ENCODE data around the gene UNC119B. TPM values are rescaled to one million over a fixed set of nuclear protein-coding genes. Genes with fewer than 3 reads are reported as not detected.
A peak's percentile ranks its signal among the peaks of the same experiment; 100 is the strongest.

The UNC119B gene
- total RNA-seq, 1 donor from 2014 or later = 24.3 TPM

GRCh38 chr12:120674097-120674636, 36.1 kb upstream of the UNC119B start:
- Histone ChIP-seq H2AFZ (ENCODE audit: low read depth, low read length) (no peak overlapping the region), H3K27ac (ENCODE audit: low read depth, low read length) (no peak overlapping the region), H3K27me3 (ENCODE audit: insufficient read depth, low read length) (no peaks in the 10 kb centered on the region), H3K4me2 (ENCODE audit: low read length) (no peak overlapping the region), H3K9me3 (ENCODE audit: insufficient read depth, low read depth, low read length) (no peaks in the 10 kb centered on the region), H3K79me2 (ENCODE audit: insufficient read depth, low read length) (no peaks in the 10 kb centered on the region), H3K4me3 (ENCODE audit: insufficient read depth, low read depth, low read length) (no peak overlapping the region), H3K4me1 (ENCODE audit: insufficient read depth, low read length) (peaks cover 10% of the 10 kb centered on the region), H3K36me3 (ENCODE audit: insufficient read depth, low read length) (no peaks in the 10 kb centered on the region), H3K9ac (ENCODE audit: low read length) (no peak overlapping the region), H4K20me1 (ENCODE audit: insufficient read depth, low read length) (no peaks in the 10 kb centered on the region)
- DNase-seq (ENCODE audit: low read depth) (no peak), FAIRE-seq (no peak)
- TF ChIP-seq EZH2 (IDR thresholded peaks at IDR 0.05; ENCODE audit: insufficient read depth, low read length) = no peak
- TF ChIP-seq, protein P1, sequence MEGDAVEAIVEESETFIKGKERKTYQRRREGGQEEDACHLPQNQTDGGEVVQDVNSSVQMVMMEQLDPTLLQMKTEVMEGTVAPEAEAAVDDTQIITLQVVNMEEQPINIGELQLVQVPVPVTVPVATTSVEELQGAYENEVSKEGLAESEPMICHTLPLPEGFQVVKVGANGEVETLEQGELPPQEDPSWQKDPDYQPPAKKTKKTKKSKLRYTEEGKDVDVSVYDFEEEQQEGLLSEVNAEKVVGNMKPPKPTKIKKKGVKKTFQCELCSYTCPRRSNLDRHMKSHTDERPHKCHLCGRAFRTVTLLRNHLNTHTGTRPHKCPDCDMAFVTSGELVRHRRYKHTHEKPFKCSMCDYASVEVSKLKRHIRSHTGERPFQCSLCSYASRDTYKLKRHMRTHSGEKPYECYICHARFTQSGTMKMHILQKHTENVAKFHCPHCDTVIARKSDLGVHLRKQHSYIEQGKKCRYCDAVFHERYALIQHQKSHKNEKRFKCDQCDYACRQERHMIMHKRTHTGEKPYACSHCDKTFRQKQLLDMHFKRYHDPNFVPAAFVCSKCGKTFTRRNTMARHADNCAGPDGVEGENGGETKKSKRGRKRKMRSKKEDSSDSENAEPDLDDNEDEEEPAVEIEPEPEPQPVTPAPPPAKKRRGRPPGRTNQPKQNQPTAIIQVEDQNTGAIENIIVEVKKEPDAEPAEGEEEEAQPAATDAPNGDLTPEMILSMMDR (IDR thresholded peaks at IDR 0.05; ENCODE audit: insufficient read depth, low read depth, low read length) = no peak
- Mint-ChIP-seq H3K27ac (ENCODE audit: unreplicated experiment) (no peak overlapping the region), H3K9me3 (ENCODE audit: unreplicated experiment) (no peaks in the 10 kb centered on the region), H3K36me3 (ENCODE audit: low read depth, unreplicated experiment) (no peaks in the 10 kb centered on the region), H3K4me1 (ENCODE audit: low read depth, unreplicated experiment) (no peaks in the 10 kb centered on the region), H3K27me3 (ENCODE audit: low read depth, unreplicated experiment) (peaks cover 5% of the 10 kb centered on the region), H3K4me3 (ENCODE audit: unreplicated experiment) (no peak overlapping the region)

- Histone ChIP-seq H3K4me2 (ENCODE audit: low read length) (peak overlapping the region; percentile 25), H3K79me2 (ENCODE audit: insufficient read depth, low read length) (no peaks in the 10 kb centered on the region), H3K9ac (ENCODE audit: low read length) (no peak overlapping the region), H3K4me3 (ENCODE audit: insufficient read depth, low read depth, low read length) (no peak overlapping the region), H4K20me1 (ENCODE audit: insufficient read depth, low read length) (no peaks in the 10 kb centered on the region), H2AFZ (ENCODE audit: low read depth, low read length) (no peak overlapping the region), H3K27me3 (ENCODE audit: insufficient read depth, low read length) (no peaks in the 10 kb centered on the region), H3K27ac (ENCODE audit: low read depth, low read length) (no peak overlapping the region), H3K9me3 (ENCODE audit: insufficient read depth, low read depth, low read length) (no peaks in the 10 kb centered on the region), H3K36me3 (ENCODE audit: insufficient read depth, low read length) (no peaks in the 10 kb centered on the region), H3K4me1 (ENCODE audit: insufficient read depth, low read length) (peaks cover 8% of the 10 kb centered on the region)
- TF ChIP-seq, protein P1 (IDR thresholded peaks at IDR 0.05; ENCODE audit: insufficient read depth, low read depth, low read length) = no peak
- no peak for TF ChIP-seq EZH2 (IDR thresholded peaks at IDR 0.05; ENCODE audit: insufficient read depth, low read length)
- H3K9me3 Mint-ChIP-seq (ENCODE audit: unreplicated experiment) = no peaks in the 10 kb centered on the region
- DNase-seq (ENCODE audit: low read depth) (no peak), FAIRE-seq (no peak)
- H3K27me3 Mint-ChIP-seq (ENCODE audit: low read depth, unreplicated experiment) = peaks cover 1% of the 10 kb centered on the region
- no peaks in the 10 kb centered on the region for H3K36me3 Mint-ChIP-seq (ENCODE audit: low read depth, unreplicated experiment)
- H3K4me1 Mint-ChIP-seq (ENCODE audit: low read depth, unreplicated experiment) = no peaks in the 10 kb centered on the region
- H3K4me3 Mint-ChIP-seq (ENCODE audit: unreplicated experiment) = no peak overlapping the region
- peak overlapping the region; percentile 41 for H3K27ac Mint-ChIP-seq (ENCODE audit: unreplicated experiment)
Measured at GRCh38 chr12:120677765-120678473, 32.3 kb upstream of the UNC119B start.

GRCh38 chr12:120678572-120678971, 31.7 kb upstream of the UNC119B start:
- H3K79me2 ChIP-seq (ENCODE audit: insufficient read depth, low read length) = no peaks in the 10 kb centered on the region
- H3K4me1 ChIP-seq (ENCODE audit: insufficient read depth, low read length) = peaks cover 8% of the 10 kb centered on the region
- no peaks in the 10 kb centered on the region for H3K36me3 ChIP-seq (ENCODE audit: insufficient read depth, low read length)
- Mint-ChIP-seq H3K27ac (ENCODE audit: unreplicated experiment) (peak overlapping the region; percentile 41), H3K36me3 (ENCODE audit: low read depth, unreplicated experiment) (no peaks in the 10 kb centered on the region), H3K27me3 (ENCODE audit: low read depth, unreplicated experiment) (peaks cover 1% of the 10 kb centered on the region), H3K4me1 (ENCODE audit: low read depth, unreplicated experiment) (no peaks in the 10 kb centered on the region), H3K9me3 (ENCODE audit: unreplicated experiment) (no peaks in the 10 kb centered on the region), H3K4me3 (ENCODE audit: unreplicated experiment) (no peak overlapping the region)
- DNase-seq (ENCODE audit: low read depth) (no peak), FAIRE-seq (no peak)
- no peak overlapping the region for H3K9ac ChIP-seq (ENCODE audit: low read length)
- TF ChIP-seq EZH2 (IDR thresholded peaks at IDR 0.05; ENCODE audit: insufficient read depth, low read length) = no peak
- TF ChIP-seq, protein P1 (IDR thresholded peaks at IDR 0.05; ENCODE audit: insufficient read depth, low read depth, low read length) = no peak
- no peak overlapping the region for H3K4me3 ChIP-seq (ENCODE audit: insufficient read depth, low read depth, low read length)
- no peak overlapping the region for H3K27ac ChIP-seq (ENCODE audit: low read depth, low read length)
- H3K4me2 ChIP-seq (ENCODE audit: low read length) = no peak overlapping the region
- H4K20me1 ChIP-seq (ENCODE audit: insufficient read depth, low read length) = no peaks in the 10 kb centered on the region
- H3K27me3 ChIP-seq (ENCODE audit: insufficient read depth, low read length) = no peaks in the 10 kb centered on the region
- no peak overlapping the region for H2AFZ ChIP-seq (ENCODE audit: low read depth, low read length)
- no peaks in the 10 kb centered on the region for H3K9me3 ChIP-seq (ENCODE audit: insufficient read depth, low read depth, low read length)
